Osteocyte (in vitro differentiated cells): ENCODE measurements around the gene B3GALNT2. TPM values are rescaled to one million over a fixed set of nuclear protein-coding genes. Genes with fewer than 3 reads are reported as not detected.

ENCODE experiments used
- DNase-seq: peaks from one replicate; pipeline ENCODE4 v3.0.0; 2021; ENCODE audit warnings: mixed read lengths; ENCODE audit not compliant: unreplicated experiment; ENCODE audit errors: extremely low spot score
- H3K27ac Mint-ChIP-seq: one replicate; pipeline ENCODE4 v1.8.0; 2021; ENCODE audit warnings: mild to moderate bottlenecking, mixed read lengths; ENCODE audit not compliant: unreplicated experiment
- H3K27me3 Mint-ChIP-seq: one replicate; pipeline ENCODE4 v1.8.0; 2021; ENCODE audit warnings: mixed read lengths; ENCODE audit not compliant: unreplicated experiment
- H3K36me3 Mint-ChIP-seq: one replicate; pipeline ENCODE4 v1.8.0; 2021; ENCODE audit warnings: mixed read lengths; ENCODE audit not compliant: unreplicated experiment
- H3K4me1 Mint-ChIP-seq: one replicate; pipeline ENCODE4 v1.8.0; 2021; ENCODE audit warnings: mixed read lengths; ENCODE audit not compliant: unreplicated experiment
- H3K4me3 Mint-ChIP-seq: one replicate; pipeline ENCODE4 v1.8.0; 2021; ENCODE audit warnings: mild to moderate bottlenecking, moderate library complexity, mixed read lengths; ENCODE audit not compliant: unreplicated experiment
- H3K9me3 Mint-ChIP-seq: one replicate; pipeline ENCODE4 v1.8.0; 2021; ENCODE audit warnings: mixed read lengths; ENCODE audit not compliant: unreplicated experiment
- CTCF ChIP-seq: fragments of 200-600 bp; sonication (generic); IDR thresholded peaks from 2 replicates; pipeline ENCODE4 v1.5.0; 2021; ENCODE audit warnings: antibody characterized with exemption, mild to moderate bottlenecking, moderate library complexity
- total RNA-seq: library from RNA; stranded (reverse); gene quantifications from 2 replicates; pipeline ENCODE4 v1.2.1, GENCODE V29; 2021

The B3GALNT2 gene
- total RNA-seq, 1 donor from 2014 or later: 31.3 TPM

GRCh38 chr1:235424092-235424491 lies 80.2 kb downstream of the B3GALNT2 start:
- no peak for TF ChIP-seq CTCF
- Mint-ChIP-seq H3K36me3 (peaks cover 5% of the 10 kb centered on the region), H3K4me1 (peaks cover 3% of the 10 kb centered on the region), H3K27me3 (no peaks in the 10 kb centered on the region), H3K4me3 (no peak overlapping the region), H3K27ac (no peak overlapping the region), H3K9me3 (no peaks in the 10 kb centered on the region)
- no peak for DNase-seq

- Mint-ChIP-seq H3K4me1 (peaks cover 3% of the 10 kb centered on the region), H3K4me3 (no peak overlapping the region), H3K9me3 (no peaks in the 10 kb centered on the region), H3K27me3 (no peaks in the 10 kb centered on the region), H3K27ac (no peak overlapping the region), H3K36me3 (peaks cover 3% of the 10 kb centered on the region)
- TF ChIP-seq CTCF: no peak
- no peak for DNase-seq
Measured at GRCh38 chr1:235423214-235423652, 81.0 kb downstream of the B3GALNT2 start.

DNA sequence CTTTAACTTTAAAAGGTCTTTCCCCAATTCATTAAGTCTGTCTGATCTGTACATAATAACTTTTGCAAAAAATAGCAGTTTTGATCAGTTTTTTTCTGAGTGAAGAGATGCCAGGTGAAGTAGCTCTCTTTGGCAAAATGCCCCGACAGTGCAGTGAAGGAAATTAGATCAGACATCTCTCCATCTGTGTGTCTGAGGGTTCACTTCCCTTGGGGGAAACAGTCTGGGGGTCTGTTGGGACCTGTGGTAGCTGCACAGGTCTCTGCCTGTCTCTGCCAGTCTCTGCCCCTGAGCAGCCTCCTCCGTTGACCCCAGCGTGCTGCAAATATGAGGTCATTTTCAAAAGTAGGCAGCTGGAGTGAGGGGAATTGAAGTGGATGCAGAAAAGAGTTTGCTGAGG lies 82.5 kb downstream of the B3GALNT2 start:
- H3K4me1 Mint-ChIP-seq: peaks cover 3% of the 10 kb centered on the region
- H3K36me3 Mint-ChIP-seq: peaks cover 3% of the 10 kb centered on the region
- H3K4me3 Mint-ChIP-seq: no peak overlapping the region
- H3K27ac Mint-ChIP-seq: no peak overlapping the region
- no peak for TF ChIP-seq CTCF
- H3K9me3 Mint-ChIP-seq: no peaks in the 10 kb centered on the region
- no peak for DNase-seq
- no peaks in the 10 kb centered on the region for H3K27me3 Mint-ChIP-seq

DNA sequence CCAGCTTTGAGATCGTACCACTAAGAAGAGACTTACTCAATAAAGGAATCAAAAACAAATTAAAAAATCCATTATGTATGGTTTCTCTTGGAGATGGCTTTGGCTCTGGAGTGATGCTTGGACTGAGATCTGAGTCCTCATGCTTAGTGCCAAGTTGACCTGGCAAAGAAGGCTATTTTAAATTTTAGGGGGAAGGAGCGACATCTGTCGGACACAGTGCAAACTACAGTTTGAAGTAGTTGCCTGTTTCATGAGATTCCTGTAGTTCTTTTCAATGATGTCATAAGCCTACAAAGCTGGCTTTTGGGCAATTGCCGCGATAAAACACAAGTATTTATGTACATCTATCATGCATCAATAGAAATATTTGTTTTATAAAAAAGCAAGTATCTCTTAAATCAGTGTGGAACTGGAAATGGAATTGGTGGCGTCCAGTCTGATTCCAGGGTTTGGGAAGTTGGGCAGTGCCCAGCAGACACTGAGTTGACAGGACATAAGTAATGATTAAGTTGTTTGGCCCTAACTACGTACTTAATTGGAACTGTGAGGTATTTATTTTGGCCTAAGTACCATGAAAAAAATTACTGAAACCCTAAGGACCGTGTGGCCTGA lies 87.1 kb downstream of the B3GALNT2 start:
- peak; percentile 88 for TF ChIP-seq CTCF
- no peak for DNase-seq
- Mint-ChIP-seq H3K36me3 (peaks cover 9% of the 10 kb centered on the region), H3K27ac (no peak overlapping the region), H3K9me3 (no peaks in the 10 kb centered on the region), H3K27me3 (no peaks in the 10 kb centered on the region), H3K4me1 (peaks cover 3% of the 10 kb centered on the region), H3K4me3 (no peak overlapping the region)

DNA sequence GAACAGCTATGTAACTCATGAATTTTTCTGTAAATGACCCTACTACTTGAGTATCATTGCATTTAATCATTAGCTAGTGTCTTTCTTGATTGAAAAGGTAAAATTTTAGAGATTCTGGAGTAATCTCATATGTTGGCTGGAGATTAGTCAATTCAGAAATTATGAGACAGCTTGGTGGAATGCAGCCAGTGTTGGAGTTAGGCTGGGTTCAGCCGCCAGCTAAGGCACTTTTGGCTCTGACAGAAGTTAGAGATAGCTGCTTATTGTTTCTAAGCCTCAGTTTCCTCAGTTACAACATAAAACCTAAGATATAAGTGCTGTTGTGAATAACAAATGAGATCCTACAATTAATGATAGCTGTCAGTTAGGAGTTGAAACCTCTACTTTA lies 87.6 kb downstream of the B3GALNT2 start:
- no peak for DNase-seq
- Mint-ChIP-seq H3K36me3 (peaks cover 9% of the 10 kb centered on the region), H3K27me3 (no peaks in the 10 kb centered on the region), H3K9me3 (no peaks in the 10 kb centered on the region), H3K27ac (no peak overlapping the region), H3K4me3 (no peak overlapping the region), H3K4me1 (peaks cover 2% of the 10 kb centered on the region)
- no peak for TF ChIP-seq CTCF
